ENCODE data around the gene TMEM266.

Gene TMEM266

GRCh38 chr15:76198456-76199105, 138.8 kb downstream of the TMEM266 start:
- peaks cover 16 to 22% of the 10 kb centered on the region in 2 donors for H3K4me1 ChIP-seq (ENCODE audit: control insufficient read depth in 2 of 2, insufficient read depth in 2 of 2, low read length in 2 of 2)
- H3K27ac ChIP-seq (ENCODE audit: low read depth in 2 of 2, low read length in 2 of 2): no peak overlapping the region
- H3K27me3 ChIP-seq (ENCODE audit: control insufficient read depth in 2 of 2, insufficient read depth in 2 of 2, low read length in 2 of 2): no peaks in the 10 kb centered on the region
- peaks cover 0 to 3% of the 10 kb centered on the region in 2 donors for H3K36me3 ChIP-seq (ENCODE audit: control insufficient read depth in 2 of 2, insufficient read depth in 2 of 2, low read length in 2 of 2)
- no peaks in the 10 kb centered on the region for H3K9me3 ChIP-seq (ENCODE audit: control insufficient read depth in 2 of 2, low read length in 2 of 2)
- H3K4me3 ChIP-seq (ENCODE audit: low read length in 2 of 2): no peak overlapping the region
- H3K9ac ChIP-seq (ENCODE audit: low read depth in 1 of 2, low read length in 2 of 2): no peak overlapping the region

- Histone ChIP-seq H3K36me3 (ENCODE audit: control insufficient read depth in 2 of 2, insufficient read depth in 2 of 2, low read length in 2 of 2) (peaks cover 0 to 3% of the 10 kb centered on the region in 2 donors), H3K27me3 (ENCODE audit: control insufficient read depth in 2 of 2, insufficient read depth in 2 of 2, low read length in 2 of 2) (no peaks in the 10 kb centered on the region), H3K4me1 (ENCODE audit: control insufficient read depth in 2 of 2, insufficient read depth in 2 of 2, low read length in 2 of 2) (peaks cover 16 to 22% of the 10 kb centered on the region in 2 donors), H3K27ac (ENCODE audit: low read depth in 2 of 2, low read length in 2 of 2) (no peak overlapping the region), H3K4me3 (ENCODE audit: low read length in 2 of 2) (no peak overlapping the region), H3K9ac (ENCODE audit: low read depth in 1 of 2, low read length in 2 of 2) (no peak overlapping the region), H3K9me3 (ENCODE audit: control insufficient read depth in 2 of 2, low read length in 2 of 2) (no peaks in the 10 kb centered on the region)
These were observed 139.6 kb downstream of the TMEM266 start for GRCh38 chr15:76199106-76200082.

DNA sequence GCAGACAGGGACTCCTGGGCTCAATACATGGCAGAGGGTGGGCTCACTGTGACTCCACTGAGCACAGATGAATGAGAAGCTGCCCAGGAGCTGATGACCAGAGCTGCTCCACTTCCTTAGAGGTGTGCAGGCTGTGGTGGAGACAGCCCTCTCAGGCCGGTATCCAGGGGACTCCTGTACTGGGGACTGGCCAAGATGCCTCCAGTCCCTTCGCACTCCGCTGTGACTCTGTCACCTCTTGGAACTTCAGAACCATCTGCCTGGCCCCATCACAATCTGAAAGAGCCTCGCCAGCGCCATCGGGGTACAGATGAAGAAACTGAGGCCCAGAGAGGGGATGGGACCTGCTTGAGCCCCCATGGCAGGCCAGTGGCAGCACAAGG, 140.3 kb downstream of the TMEM266 start:
- Histone ChIP-seq H3K9me3 (ENCODE audit: control insufficient read depth in 2 of 2, low read length in 2 of 2) (no peaks in the 10 kb centered on the region), H3K27ac (ENCODE audit: low read depth in 2 of 2, low read length in 2 of 2) (no peak overlapping the region), H3K27me3 (ENCODE audit: control insufficient read depth in 2 of 2, insufficient read depth in 2 of 2, low read length in 2 of 2) (no peaks in the 10 kb centered on the region), H3K4me1 (ENCODE audit: control insufficient read depth in 2 of 2, insufficient read depth in 2 of 2, low read length in 2 of 2) (peaks cover 16 to 22% of the 10 kb centered on the region in 2 donors), H3K9ac (ENCODE audit: low read depth in 1 of 2, low read length in 2 of 2) (no peak overlapping the region), H3K4me3 (ENCODE audit: low read length in 2 of 2) (no peak overlapping the region), H3K36me3 (ENCODE audit: control insufficient read depth in 2 of 2, insufficient read depth in 2 of 2, low read length in 2 of 2) (peaks cover 0 to 3% of the 10 kb centered on the region in 2 donors)

- no peaks in the 10 kb centered on the region for H3K9me3 ChIP-seq (ENCODE audit: control insufficient read depth in 2 of 2, low read length in 2 of 2)
- no peak overlapping the region for H3K27ac ChIP-seq (ENCODE audit: low read depth in 2 of 2, low read length in 2 of 2)
- no peak overlapping the region for H3K9ac ChIP-seq (ENCODE audit: low read depth in 1 of 2, low read length in 2 of 2)
- H3K27me3 ChIP-seq (ENCODE audit: control insufficient read depth in 2 of 2, insufficient read depth in 2 of 2, low read length in 2 of 2): no peaks in the 10 kb centered on the region
- H3K4me3 ChIP-seq (ENCODE audit: low read length in 2 of 2): no peak overlapping the region
- H3K4me1 ChIP-seq (ENCODE audit: control insufficient read depth in 2 of 2, insufficient read depth in 2 of 2, low read length in 2 of 2): peaks cover 16 to 22% of the 10 kb centered on the region in 2 donors
- H3K36me3 ChIP-seq (ENCODE audit: control insufficient read depth in 2 of 2, insufficient read depth in 2 of 2, low read length in 2 of 2): peaks cover under 1 to 4% of the 10 kb centered on the region in 2 donors
These were observed 140.9 kb downstream of the TMEM266 start for GRCh38 chr15:76200641-76201105.

DNA sequence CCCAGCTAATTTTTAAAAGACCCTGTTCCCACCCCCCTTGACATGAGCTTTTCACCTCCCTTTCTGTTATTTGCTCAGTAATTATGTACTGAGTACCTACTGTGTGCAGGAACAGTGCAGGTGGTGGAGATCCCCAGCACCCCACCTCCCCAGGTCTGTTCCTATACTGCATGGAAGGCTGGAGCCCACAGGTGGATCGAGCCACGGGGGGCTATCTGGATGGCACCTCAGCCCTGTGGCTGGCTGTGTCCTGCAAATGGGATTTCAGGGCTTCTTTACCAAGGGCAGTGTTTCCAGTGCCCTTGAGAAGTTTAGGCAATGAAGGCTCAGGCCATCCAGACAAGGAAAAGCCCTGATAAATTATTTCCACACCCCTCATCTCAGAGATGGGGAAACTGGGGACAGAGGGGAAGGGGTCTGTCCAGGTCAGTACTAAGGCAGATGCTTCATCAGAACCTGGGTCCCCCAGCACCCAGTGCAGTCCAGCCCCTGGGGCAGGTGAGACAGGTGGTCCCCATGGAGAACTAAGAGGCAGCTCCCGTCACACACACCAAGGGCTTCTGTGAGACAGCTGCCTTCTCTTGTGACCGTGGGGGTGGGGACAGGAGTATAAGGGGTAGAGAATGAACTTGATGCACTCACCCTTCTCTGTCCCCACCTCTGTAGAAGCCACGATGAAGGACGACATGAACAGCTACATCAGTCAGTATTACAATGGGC, 141.9 kb downstream of the TMEM266 start:
- peaks cover 10 to 17% of the 10 kb centered on the region in 2 donors for H3K4me1 ChIP-seq (ENCODE audit: control insufficient read depth in 2 of 2, insufficient read depth in 2 of 2, low read length in 2 of 2)
- no peak overlapping the region for H3K27ac ChIP-seq (ENCODE audit: low read depth in 2 of 2, low read length in 2 of 2)
- no peaks in the 10 kb centered on the region for H3K27me3 ChIP-seq (ENCODE audit: control insufficient read depth in 2 of 2, insufficient read depth in 2 of 2, low read length in 2 of 2)
- H3K9me3 ChIP-seq (ENCODE audit: control insufficient read depth in 2 of 2, low read length in 2 of 2): no peaks in the 10 kb centered on the region
- H3K36me3 ChIP-seq (ENCODE audit: control insufficient read depth in 2 of 2, insufficient read depth in 2 of 2, low read length in 2 of 2): peaks cover 5 to 10% of the 10 kb centered on the region in 2 donors
- no peak overlapping the region for H3K9ac ChIP-seq (ENCODE audit: low read depth in 1 of 2, low read length in 2 of 2)
- H3K4me3 ChIP-seq (ENCODE audit: low read length in 2 of 2): no peak overlapping the region

GRCh38 chr15:76203346-76204108, 143.7 kb downstream of the TMEM266 start:
- H3K4me1 ChIP-seq (ENCODE audit: control insufficient read depth in 2 of 2, insufficient read depth in 2 of 2, low read length in 2 of 2): peaks cover 0 to 3% of the 10 kb centered on the region in 2 donors
- H3K9ac ChIP-seq (ENCODE audit: low read depth in 1 of 2, low read length in 2 of 2): no peak overlapping the region
- no peak overlapping the region for H3K27ac ChIP-seq (ENCODE audit: low read depth in 2 of 2, low read length in 2 of 2)
- peaks cover 14 to 15% of the 10 kb centered on the region in 2 donors for H3K36me3 ChIP-seq (ENCODE audit: control insufficient read depth in 2 of 2, insufficient read depth in 2 of 2, low read length in 2 of 2)
- no peaks in the 10 kb centered on the region for H3K9me3 ChIP-seq (ENCODE audit: control insufficient read depth in 2 of 2, low read length in 2 of 2)
- H3K4me3 ChIP-seq (ENCODE audit: low read length in 2 of 2): no peak overlapping the region
- H3K27me3 ChIP-seq (ENCODE audit: control insufficient read depth in 2 of 2, insufficient read depth in 2 of 2, low read length in 2 of 2): no peaks in the 10 kb centered on the region

DNA sequence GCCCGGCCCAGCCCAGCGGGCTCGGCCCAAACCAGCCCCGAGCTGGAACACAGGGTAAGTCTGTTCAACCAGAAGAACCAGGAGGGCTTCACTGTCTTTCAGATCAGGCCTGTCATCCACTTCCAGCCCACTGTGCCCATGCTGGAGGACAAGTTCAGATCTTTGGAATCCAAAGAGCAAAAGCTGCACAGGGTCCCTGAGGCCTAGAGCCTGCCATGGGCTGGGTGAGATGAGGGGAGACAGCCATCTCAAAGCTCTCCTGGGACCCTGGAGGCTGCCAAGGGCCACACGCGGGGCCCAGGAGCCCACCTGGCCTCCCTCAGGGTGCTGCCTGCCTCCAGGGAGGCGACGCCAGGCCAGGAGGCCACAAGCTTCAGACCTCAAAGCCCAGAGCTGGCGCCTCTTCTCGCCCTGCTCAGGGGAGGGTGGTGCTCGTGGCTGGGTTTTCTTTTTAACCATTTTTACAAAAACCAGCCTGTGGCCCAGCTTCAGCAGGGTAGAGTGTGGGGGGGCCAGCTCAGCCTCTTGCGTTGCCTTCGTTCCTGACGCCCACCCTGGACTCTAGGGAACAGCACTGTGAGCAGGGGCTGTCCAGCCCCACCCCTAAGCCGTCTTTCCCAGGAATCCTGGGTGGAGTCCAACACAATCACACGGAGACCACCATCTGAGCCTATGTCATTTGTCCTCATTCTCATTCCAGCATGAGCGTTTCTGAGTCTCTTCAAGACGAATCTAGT, 144.5 kb downstream of the TMEM266 start:
- Histone ChIP-seq H3K9me3 (ENCODE audit: control insufficient read depth in 2 of 2, low read length in 2 of 2) (no peaks in the 10 kb centered on the region), H3K27me3 (ENCODE audit: control insufficient read depth in 2 of 2, insufficient read depth in 2 of 2, low read length in 2 of 2) (no peaks in the 10 kb centered on the region), H3K4me1 (ENCODE audit: control insufficient read depth in 2 of 2, insufficient read depth in 2 of 2, low read length in 2 of 2) (no peaks in the 10 kb centered on the region), H3K36me3 (ENCODE audit: control insufficient read depth in 2 of 2, insufficient read depth in 2 of 2, low read length in 2 of 2) (peaks cover 14 to 15% of the 10 kb centered on the region in 2 donors), H3K4me3 (ENCODE audit: low read length in 2 of 2) (no peak overlapping the region), H3K27ac (ENCODE audit: low read depth in 2 of 2, low read length in 2 of 2) (no peak overlapping the region), H3K9ac (ENCODE audit: low read depth in 1 of 2, low read length in 2 of 2) (no peak overlapping the region)

DNA sequence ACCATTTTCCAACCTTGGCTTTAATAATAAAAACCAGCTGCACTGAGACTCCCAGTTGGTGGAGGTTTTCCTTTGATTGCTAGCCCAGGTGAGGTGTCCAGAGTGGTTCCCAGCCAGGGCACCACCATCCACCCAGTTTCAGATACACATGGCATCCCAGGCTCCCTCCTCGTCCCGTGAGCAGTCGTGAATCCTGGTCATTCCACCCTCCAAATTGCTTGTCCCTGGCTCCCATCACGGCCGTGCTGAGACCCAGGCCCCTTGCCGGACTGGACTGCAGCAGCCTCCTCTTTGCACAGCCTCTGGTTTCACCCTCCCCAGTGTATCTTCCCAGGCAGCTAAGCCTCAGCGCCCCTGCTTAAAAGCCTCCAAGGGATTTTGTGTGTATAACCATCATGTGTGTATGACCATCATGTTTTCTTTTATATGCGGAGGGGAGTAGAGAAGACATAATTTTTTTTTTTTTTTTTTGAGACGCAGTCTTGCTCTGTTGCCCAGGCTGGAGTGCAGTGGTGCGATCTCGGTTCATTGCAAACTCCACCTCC, 145.2 kb downstream of the TMEM266 start:
- Histone ChIP-seq H3K4me3 (ENCODE audit: low read length in 2 of 2) (no peak overlapping the region), H3K4me1 (ENCODE audit: control insufficient read depth in 2 of 2, insufficient read depth in 2 of 2, low read length in 2 of 2) (no peaks in the 10 kb centered on the region), H3K27ac (ENCODE audit: low read depth in 2 of 2, low read length in 2 of 2) (no peak overlapping the region), H3K27me3 (ENCODE audit: control insufficient read depth in 2 of 2, insufficient read depth in 2 of 2, low read length in 2 of 2) (no peaks in the 10 kb centered on the region), H3K9me3 (ENCODE audit: control insufficient read depth in 2 of 2, low read length in 2 of 2) (no peaks in the 10 kb centered on the region), H3K36me3 (ENCODE audit: control insufficient read depth in 2 of 2, insufficient read depth in 2 of 2, low read length in 2 of 2) (peaks cover 15 to 19% of the 10 kb centered on the region in 2 donors), H3K9ac (ENCODE audit: low read depth in 1 of 2, low read length in 2 of 2) (no peak overlapping the region)

All from mucosa of rectum (tissue), 2 donors.